Neural cell (in vitro differentiated cells): ENCODE measurements around the gene FTMT. TPM values are rescaled to one million over a fixed set of nuclear protein-coding genes. Genes with fewer than 3 reads are reported as not detected.

Experiments
- H2AFZ ChIP-seq: fragments of 200-600, 300-800 bp; sonication (generic), shearing (Covaris generic); 2 replicates; pipeline ENCODE4 v1.6.0; 2014; ENCODE audit warnings: low read depth, mild to moderate bottlenecking, antibody characterized with exemption, low read length, moderate library complexity
- H3F3A ChIP-seq: fragments of 200-600 bp; shearing (Covaris generic); 2 replicates; pipeline ENCODE4 v1.6.1; 2016; ENCODE audit warnings: mild to moderate bottlenecking, moderate library complexity, mixed read lengths, antibody characterized with exemption, low read length; ENCODE audit not compliant: insufficient read depth, poor library complexity, severe bottlenecking
- H3K27ac ChIP-seq: fragments of 200-600, 300-800 bp; sonication (generic), shearing (Covaris generic); 2 replicates; pipeline ENCODE4 v1.5.1; 2014; ENCODE audit warnings: mild to moderate bottlenecking, low read length, moderate library complexity
- H3K27me3 ChIP-seq: fragments of 300-800, 200-600 bp; sonication (generic), shearing (Covaris generic); 2 replicates; pipeline ENCODE4 v1.6.0; 2014; ENCODE audit warnings: mild to moderate bottlenecking, low read depth, low read length, moderate library complexity; ENCODE audit not compliant: insufficient read depth
- H3K36me3 ChIP-seq: fragments of 300-800, 200-600 bp; sonication (generic), shearing (Covaris generic); 2 replicates; pipeline ENCODE4 v1.5.1; 2014; ENCODE audit warnings: mild to moderate bottlenecking, antibody characterized with exemption, low read length, moderate library complexity; ENCODE audit not compliant: insufficient read depth
- H3K4me2 ChIP-seq: fragments of 300-800, 200-600 bp; sonication (generic), shearing (Covaris generic); 2 replicates; pipeline ENCODE4 v1.6.0; 2014; ENCODE audit warnings: mild to moderate bottlenecking, low read length
- H3K4me3 ChIP-seq: fragments of 300-800, 200-600 bp; sonication (generic), shearing (Covaris generic); 2 replicates; pipeline ENCODE4 v1.5.1; 2014; ENCODE audit warnings: mild to moderate bottlenecking, low read length, moderate library complexity
- H3K79me2 ChIP-seq: fragments of 200-600 bp; shearing (Covaris generic); replicated peaks from 2 replicates; pipeline ENCODE4 v1.6.0; 2014; ENCODE audit warnings: mild to moderate bottlenecking, low read length, moderate library complexity; ENCODE audit not compliant: insufficient read depth
- H3K9ac ChIP-seq: fragments of 300-800, 200-600 bp; sonication (generic), shearing (Covaris generic); 2 replicates; pipeline ENCODE4 v1.6.1; 2016; ENCODE audit warnings: mild to moderate bottlenecking, low read length, mixed read lengths
- H3K9me2 ChIP-seq: fragments of 200-600 bp; shearing (Covaris generic); 2 replicates; pipeline ENCODE4 v1.6.1; 2016; ENCODE audit warnings: mild to moderate bottlenecking, low read length, mixed read lengths; ENCODE audit not compliant: insufficient read depth
- H3K9me3 ChIP-seq: fragments of 200-600, 300-800 bp; sonication (generic), shearing (Covaris generic); 2 replicates; pipeline ENCODE4 v1.6.1; 2016; ENCODE audit warnings: mild to moderate bottlenecking, mixed run types, low read length, moderate library complexity, mixed read lengths
- H4K20me1 ChIP-seq: fragments of 200-600 bp; shearing (Covaris generic); 2 replicates; pipeline ENCODE4 v1.6.1; 2016; ENCODE audit warnings: mild to moderate bottlenecking, mixed run types; ENCODE audit not compliant: insufficient read depth
- CTCF ChIP-seq: fragments of 450-650 bp; IDR thresholded peaks from 2 replicates; pipeline ENCODE4 v1.5.1; 2014; ENCODE audit warnings: antibody characterized with exemption, mild to moderate bottlenecking, moderate library complexity; ENCODE audit not compliant: poor library complexity, severe bottlenecking
- EP300 ChIP-seq: fragments of 450-650 bp; conservative IDR thresholded peaks from 2 replicates; pipeline ENCODE4 v1.6.1; 2014; ENCODE audit warnings: antibody characterized with exemption, mild to moderate bottlenecking, moderate library complexity; ENCODE audit not compliant: poor library complexity, severe bottlenecking
- EZH2 ChIP-seq: fragments of 200-600, 300-800 bp; shearing (Covaris generic), sonication (generic); IDR thresholded peaks from 2 replicates; pipeline ENCODE4 v1.6.1; 2014; ENCODE audit warnings: antibody characterized with exemption, low read length, borderline replicate concordance, mild to moderate bottlenecking; ENCODE audit not compliant: insufficient read depth, poor library complexity, severe bottlenecking
- MXI1 ChIP-seq: fragments of 450-650 bp; conservative IDR thresholded peaks from 2 replicates; pipeline ENCODE4 v1.6.1; 2014; ENCODE audit warnings: antibody characterized with exemption, mild to moderate bottlenecking; ENCODE audit not compliant: poor library complexity, severe bottlenecking
- POLR2AphosphoS5 ChIP-seq: IDR thresholded peaks from 2 replicates; pipeline ENCODE4 v1.6.1; 2012
- RAD21 ChIP-seq: fragments of 450-650 bp; conservative IDR thresholded peaks from 2 replicates; pipeline ENCODE4 v1.6.1; 2014; ENCODE audit warnings: antibody characterized with exemption, mild to moderate bottlenecking, moderate library complexity
- SMC3 ChIP-seq: fragments of 450-650 bp; conservative IDR thresholded peaks from 2 replicates; pipeline ENCODE4 v1.6.1; 2014; ENCODE audit warnings: antibody characterized with exemption, mild to moderate bottlenecking, moderate library complexity; ENCODE audit not compliant: poor library complexity
- TAF1 ChIP-seq: IDR thresholded peaks from 2 replicates; pipeline ENCODE4 v1.6.1; 2012; ENCODE audit warnings: low read depth
- polyA plus RNA-seq: library from polyadenylated mRNA; depleted of rRNA; stranded (reverse); fragments of >200 nt; gene quantifications from 2 replicates; pipeline ENCODE4 v1.2.3, GENCODE V29; 2014
- TF ChIP-seq, protein P1 (sequence below): IDR thresholded peaks from 2 replicates; pipeline ENCODE4 v1.6.1; 2012; ENCODE audit warnings: borderline replicate concordance

FTMT gene
- polyA plus RNA-seq, 1 donor from 2014 or later: not detected

GRCh38 chr5:121853850-121854249 lies 2.2 kb downstream of the FTMT start:
- H3K4me3 ChIP-seq: no peak overlapping the region
- H3F3A ChIP-seq: no peaks in the 10 kb centered on the region
- no peaks in the 10 kb centered on the region for H3K9me3 ChIP-seq
- no peak overlapping the region for H3K9ac ChIP-seq
- TF ChIP-seq EZH2: no peak
- no peak for TF ChIP-seq SMC3
- TF ChIP-seq RAD21: no peak
- TF ChIP-seq MXI1: no peak
- TF ChIP-seq, protein P1, sequence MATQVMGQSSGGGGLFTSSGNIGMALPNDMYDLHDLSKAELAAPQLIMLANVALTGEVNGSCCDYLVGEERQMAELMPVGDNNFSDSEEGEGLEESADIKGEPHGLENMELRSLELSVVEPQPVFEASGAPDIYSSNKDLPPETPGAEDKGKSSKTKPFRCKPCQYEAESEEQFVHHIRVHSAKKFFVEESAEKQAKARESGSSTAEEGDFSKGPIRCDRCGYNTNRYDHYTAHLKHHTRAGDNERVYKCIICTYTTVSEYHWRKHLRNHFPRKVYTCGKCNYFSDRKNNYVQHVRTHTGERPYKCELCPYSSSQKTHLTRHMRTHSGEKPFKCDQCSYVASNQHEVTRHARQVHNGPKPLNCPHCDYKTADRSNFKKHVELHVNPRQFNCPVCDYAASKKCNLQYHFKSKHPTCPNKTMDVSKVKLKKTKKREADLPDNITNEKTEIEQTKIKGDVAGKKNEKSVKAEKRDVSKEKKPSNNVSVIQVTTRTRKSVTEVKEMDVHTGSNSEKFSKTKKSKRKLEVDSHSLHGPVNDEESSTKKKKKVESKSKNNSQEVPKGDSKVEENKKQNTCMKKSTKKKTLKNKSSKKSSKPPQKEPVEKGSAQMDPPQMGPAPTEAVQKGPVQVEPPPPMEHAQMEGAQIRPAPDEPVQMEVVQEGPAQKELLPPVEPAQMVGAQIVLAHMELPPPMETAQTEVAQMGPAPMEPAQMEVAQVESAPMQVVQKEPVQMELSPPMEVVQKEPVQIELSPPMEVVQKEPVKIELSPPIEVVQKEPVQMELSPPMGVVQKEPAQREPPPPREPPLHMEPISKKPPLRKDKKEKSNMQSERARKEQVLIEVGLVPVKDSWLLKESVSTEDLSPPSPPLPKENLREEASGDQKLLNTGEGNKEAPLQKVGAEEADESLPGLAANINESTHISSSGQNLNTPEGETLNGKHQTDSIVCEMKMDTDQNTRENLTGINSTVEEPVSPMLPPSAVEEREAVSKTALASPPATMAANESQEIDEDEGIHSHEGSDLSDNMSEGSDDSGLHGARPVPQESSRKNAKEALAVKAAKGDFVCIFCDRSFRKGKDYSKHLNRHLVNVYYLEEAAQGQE: no peak
- no peak for TF ChIP-seq EP300
- no peak for TF ChIP-seq POLR2AphosphoS5
- no peak for TF ChIP-seq TAF1
- TF ChIP-seq CTCF: no peak
- no peaks in the 10 kb centered on the region for H4K20me1 ChIP-seq
- no peaks in the 10 kb centered on the region for H3K9me2 ChIP-seq
- no peak overlapping the region for H2AFZ ChIP-seq
- H3K27me3 ChIP-seq: no peaks in the 10 kb centered on the region
- no peaks in the 10 kb centered on the region for H3K36me3 ChIP-seq
- no peaks in the 10 kb centered on the region for H3K79me2 ChIP-seq
- H3K4me2 ChIP-seq: no peak overlapping the region
- H3K27ac ChIP-seq: no peak overlapping the region

DNA sequence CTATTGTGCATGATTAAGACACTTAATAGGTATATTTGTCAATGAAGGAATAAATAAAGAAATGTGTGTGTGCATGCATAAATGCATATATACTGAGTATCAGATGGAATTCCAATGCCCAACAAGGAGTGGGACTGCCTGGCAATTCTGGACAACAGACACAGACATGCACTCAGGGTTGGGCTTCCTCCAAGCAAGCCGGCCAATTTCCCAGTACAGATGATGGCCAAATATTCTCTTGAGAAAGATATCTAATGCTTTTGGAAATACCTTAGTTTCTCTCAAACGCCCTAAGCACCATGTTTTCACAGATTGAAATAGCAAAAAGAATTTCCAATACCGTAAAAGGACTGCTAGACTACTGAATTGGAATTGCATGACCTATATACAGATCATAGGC lies 11.1 kb downstream of the FTMT start:
- H3K79me2 ChIP-seq: no peaks in the 10 kb centered on the region
- no peak overlapping the region for H3K4me3 ChIP-seq
- no peaks in the 10 kb centered on the region for H3K9me3 ChIP-seq
- H2AFZ ChIP-seq: no peak overlapping the region
- no peaks in the 10 kb centered on the region for H3F3A ChIP-seq
- H3K27me3 ChIP-seq: no peaks in the 10 kb centered on the region
- no peaks in the 10 kb centered on the region for H4K20me1 ChIP-seq
- no peak overlapping the region for H3K4me2 ChIP-seq
- H3K36me3 ChIP-seq: no peaks in the 10 kb centered on the region
- H3K9ac ChIP-seq: no peak overlapping the region
- TF ChIP-seq EZH2: no peak
- TF ChIP-seq, protein P1: no peak
- TF ChIP-seq SMC3: no peak
- TF ChIP-seq RAD21: no peak
- TF ChIP-seq TAF1: no peak
- TF ChIP-seq POLR2AphosphoS5: no peak
- TF ChIP-seq CTCF: no peak
- TF ChIP-seq EP300: no peak
- no peak for TF ChIP-seq MXI1
- no peak overlapping the region for H3K27ac ChIP-seq
- H3K9me2 ChIP-seq: no peaks in the 10 kb centered on the region
